ENCODE data around the gene NAA35.

DNA sequence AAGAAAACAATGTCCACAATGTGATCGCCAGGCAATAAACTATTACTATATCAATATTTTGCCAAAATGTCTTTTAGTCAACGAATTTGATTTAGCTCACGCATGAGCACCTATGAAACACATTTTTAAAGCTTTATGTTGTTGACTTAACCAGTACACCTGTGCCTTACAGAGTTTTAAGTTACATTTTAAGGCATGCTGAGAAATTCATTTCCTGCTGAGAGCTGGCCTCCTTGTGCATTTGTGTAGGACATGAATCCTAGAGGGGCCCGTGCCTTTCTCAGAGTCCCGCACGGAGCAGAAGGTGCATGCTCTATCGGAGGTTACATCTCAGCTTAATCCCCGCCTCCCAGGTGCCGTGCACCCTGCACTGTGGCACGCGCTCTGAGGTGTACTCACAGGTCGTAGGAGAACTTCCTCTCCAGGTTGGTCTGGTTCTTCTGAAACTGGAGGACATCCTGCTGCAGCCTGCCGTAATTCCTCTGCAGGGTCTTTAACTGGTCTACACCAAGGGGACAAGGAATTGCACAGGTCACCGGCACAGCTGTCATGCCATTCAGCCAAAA, 105.2 kb downstream of the NAA35 start:
- TF ChIP-seq POLR2AphosphoS5 (IDR thresholded peaks at IDR 0.05; ENCODE audit: low read depth) (no peak), EZH2 (IDR thresholded peaks at IDR 0.05; ENCODE audit: low read depth, unreplicated experiment) (no peak), EZH2phosphoT487 (IDR thresholded peaks at IDR 0.05; ENCODE audit: unreplicated experiment) (no peak)
- TF ChIP-seq, protein P1, sequence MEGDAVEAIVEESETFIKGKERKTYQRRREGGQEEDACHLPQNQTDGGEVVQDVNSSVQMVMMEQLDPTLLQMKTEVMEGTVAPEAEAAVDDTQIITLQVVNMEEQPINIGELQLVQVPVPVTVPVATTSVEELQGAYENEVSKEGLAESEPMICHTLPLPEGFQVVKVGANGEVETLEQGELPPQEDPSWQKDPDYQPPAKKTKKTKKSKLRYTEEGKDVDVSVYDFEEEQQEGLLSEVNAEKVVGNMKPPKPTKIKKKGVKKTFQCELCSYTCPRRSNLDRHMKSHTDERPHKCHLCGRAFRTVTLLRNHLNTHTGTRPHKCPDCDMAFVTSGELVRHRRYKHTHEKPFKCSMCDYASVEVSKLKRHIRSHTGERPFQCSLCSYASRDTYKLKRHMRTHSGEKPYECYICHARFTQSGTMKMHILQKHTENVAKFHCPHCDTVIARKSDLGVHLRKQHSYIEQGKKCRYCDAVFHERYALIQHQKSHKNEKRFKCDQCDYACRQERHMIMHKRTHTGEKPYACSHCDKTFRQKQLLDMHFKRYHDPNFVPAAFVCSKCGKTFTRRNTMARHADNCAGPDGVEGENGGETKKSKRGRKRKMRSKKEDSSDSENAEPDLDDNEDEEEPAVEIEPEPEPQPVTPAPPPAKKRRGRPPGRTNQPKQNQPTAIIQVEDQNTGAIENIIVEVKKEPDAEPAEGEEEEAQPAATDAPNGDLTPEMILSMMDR (conservative IDR thresholded peaks at IDR 0.05; ENCODE audit: low read depth in 2 of 2): no peak
- TF ChIP-seq, protein P2, sequence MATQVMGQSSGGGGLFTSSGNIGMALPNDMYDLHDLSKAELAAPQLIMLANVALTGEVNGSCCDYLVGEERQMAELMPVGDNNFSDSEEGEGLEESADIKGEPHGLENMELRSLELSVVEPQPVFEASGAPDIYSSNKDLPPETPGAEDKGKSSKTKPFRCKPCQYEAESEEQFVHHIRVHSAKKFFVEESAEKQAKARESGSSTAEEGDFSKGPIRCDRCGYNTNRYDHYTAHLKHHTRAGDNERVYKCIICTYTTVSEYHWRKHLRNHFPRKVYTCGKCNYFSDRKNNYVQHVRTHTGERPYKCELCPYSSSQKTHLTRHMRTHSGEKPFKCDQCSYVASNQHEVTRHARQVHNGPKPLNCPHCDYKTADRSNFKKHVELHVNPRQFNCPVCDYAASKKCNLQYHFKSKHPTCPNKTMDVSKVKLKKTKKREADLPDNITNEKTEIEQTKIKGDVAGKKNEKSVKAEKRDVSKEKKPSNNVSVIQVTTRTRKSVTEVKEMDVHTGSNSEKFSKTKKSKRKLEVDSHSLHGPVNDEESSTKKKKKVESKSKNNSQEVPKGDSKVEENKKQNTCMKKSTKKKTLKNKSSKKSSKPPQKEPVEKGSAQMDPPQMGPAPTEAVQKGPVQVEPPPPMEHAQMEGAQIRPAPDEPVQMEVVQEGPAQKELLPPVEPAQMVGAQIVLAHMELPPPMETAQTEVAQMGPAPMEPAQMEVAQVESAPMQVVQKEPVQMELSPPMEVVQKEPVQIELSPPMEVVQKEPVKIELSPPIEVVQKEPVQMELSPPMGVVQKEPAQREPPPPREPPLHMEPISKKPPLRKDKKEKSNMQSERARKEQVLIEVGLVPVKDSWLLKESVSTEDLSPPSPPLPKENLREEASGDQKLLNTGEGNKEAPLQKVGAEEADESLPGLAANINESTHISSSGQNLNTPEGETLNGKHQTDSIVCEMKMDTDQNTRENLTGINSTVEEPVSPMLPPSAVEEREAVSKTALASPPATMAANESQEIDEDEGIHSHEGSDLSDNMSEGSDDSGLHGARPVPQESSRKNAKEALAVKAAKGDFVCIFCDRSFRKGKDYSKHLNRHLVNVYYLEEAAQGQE (IDR thresholded peaks at IDR 0.05; ENCODE audit: unreplicated experiment): no peak

Data from GM23338 (cell line).